NCI-H2081 (cell line): Measurements from ENCODE around the gene HOTAIR.

Experiments
- DNase-seq, 2 experiments: peaks; one replicate each; lab custom pipeline; 2025; lab: John Stamatoyannopoulos, UW

HOTAIR gene

GRCh38 chr12:53961025-53961761 lies 13.6 kb downstream of the HOTAIR start:
- DNase-seq, result no peak

DNA sequence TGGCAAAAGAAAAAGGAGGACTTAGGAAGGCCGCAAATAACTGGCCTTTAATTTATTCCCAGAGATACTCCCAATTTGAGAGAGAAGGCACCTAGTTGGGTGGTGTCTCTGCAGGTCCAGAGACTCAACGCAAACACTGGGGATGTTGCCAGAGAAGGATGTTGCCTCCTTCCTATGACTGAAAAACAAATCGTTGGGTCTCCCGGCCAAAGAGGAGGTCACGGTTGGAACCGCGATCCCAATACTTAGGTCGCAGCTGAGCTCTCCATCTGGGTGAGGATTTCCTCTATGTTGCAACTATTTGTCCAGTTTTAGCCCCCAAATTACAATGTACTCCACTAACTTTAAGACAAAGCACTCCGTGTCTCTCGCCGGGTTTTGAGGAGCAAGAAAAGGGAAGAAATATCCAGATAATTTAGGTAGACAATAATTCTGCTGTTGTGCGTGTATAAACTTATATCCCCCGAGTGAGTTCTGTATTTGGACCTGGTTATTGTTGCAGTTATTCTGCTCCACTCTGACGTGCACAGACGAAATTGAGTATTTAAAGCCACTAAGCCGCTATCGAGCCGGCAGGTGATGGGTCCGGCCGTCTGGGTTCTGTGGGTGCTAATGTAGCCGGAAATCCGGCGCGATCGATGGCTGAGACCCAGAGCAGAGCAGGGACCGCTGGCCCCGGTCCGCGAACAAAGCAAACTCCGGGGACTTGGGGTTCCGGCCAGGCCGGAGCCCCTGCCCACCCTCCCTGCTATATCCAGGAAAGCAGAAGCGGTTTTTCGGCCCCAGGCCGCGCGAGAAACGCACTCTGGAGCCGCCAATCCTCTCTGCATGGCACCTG lies 14.3 kb downstream of the HOTAIR start:
- no peak for DNase-seq

GRCh38 chr12:53959314-53959713 lies 15.4 kb downstream of the HOTAIR start:
- DNase-seq, result no peak

- DNase-seq, result no peak
Observed at GRCh38 chr12:53958128-53958527, 16.6 kb downstream of the HOTAIR start.

DNA sequence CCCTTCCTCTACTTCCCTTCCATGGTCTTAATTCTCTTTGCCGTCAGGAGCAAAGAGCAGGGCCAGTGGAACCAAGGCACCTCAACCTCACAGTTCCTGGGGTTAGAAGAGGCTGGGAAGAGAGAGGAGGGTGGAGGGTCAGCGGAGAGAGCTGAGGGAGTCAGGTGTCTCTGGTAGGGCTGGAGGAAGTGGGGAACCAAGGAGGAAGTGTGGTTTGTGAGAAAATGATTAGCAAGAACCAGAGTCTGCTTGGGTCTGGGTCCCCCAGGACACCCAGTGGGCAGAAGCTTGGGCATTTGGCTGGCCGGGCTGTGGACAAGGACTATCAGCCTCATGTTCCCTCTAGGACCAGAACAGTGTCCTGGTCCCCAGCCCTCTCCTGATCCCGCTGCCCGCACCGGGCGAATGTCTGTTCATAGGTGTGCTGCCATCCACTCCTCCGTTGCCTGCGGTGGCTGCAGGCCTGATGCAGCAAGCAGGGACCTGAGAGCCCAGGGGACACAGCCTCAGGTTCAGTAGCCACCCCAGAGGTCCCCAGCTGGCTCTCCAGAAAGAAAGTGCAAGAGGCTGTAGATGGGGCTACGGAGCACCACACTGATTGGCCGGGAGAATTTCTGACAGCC lies 17.7 kb downstream of the HOTAIR start:
- DNase-seq, result no peak

DNA sequence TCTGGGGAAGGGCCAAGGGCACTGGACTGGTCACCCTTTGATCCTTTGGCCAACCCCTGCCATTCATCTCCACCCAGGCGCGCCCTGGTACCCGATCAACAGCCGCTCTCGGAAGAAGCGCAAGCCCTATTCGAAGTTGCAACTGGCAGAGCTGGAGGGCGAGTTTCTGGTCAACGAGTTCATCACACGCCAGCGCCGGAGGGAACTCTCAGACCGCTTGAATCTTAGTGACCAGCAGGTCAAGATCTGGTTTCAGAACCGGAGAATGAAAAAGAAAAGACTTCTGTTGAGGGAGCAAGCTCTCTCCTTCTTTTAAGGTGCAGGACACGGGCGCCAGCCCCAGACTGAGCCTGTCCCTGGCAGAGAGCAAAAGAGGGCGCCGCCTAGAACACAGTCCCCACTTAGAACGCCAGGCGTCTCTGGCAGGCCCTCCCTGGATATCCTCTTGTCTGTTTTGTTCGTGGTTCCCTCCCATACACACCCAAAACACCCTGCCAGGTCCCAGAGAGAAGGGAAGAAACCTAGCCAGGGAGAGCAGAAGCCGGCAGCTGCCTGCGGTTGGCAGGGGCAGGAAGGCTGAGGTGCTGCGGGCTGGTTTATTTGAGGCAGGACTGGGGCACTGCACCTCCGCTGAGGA lies 18.4 kb downstream of the HOTAIR start:
- no peak for DNase-seq

- DNase-seq, result no peak
Observed at GRCh38 chr12:53955776-53956250, 18.9 kb downstream of the HOTAIR start.

- no peak for DNase-seq
Observed at GRCh38 chr12:53955036-53955775, 19.5 kb downstream of the HOTAIR start.

DNA sequence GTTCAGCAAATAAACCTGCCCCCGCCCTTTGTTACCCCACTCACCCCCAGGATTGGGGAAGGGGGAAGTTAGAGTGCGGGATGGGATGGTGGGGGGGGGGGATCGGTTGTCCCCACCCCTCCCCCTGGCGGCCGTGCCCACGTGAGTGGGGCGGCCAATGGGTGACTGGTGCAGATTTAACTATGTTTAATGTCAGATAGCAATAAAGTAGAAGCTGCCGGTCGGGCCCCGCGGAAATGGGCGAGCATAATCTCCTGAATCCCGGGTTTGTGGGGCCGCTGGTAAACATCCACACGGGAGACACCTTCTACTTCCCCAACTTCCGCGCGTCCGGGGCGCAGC lies 20.1 kb downstream of the HOTAIR start, which contains the start of gene HOXC12:
Gene HOXC12 (plus strand): TSS at position 210 of the 342 bp plus-strand sequence. CDS start 27 bp downstream, at position 237.
- DNase-seq, result no peak

GRCh38 chr12:53953831-53954693 lies 20.7 kb downstream of the HOTAIR start:
- no peak for DNase-seq

DNA sequence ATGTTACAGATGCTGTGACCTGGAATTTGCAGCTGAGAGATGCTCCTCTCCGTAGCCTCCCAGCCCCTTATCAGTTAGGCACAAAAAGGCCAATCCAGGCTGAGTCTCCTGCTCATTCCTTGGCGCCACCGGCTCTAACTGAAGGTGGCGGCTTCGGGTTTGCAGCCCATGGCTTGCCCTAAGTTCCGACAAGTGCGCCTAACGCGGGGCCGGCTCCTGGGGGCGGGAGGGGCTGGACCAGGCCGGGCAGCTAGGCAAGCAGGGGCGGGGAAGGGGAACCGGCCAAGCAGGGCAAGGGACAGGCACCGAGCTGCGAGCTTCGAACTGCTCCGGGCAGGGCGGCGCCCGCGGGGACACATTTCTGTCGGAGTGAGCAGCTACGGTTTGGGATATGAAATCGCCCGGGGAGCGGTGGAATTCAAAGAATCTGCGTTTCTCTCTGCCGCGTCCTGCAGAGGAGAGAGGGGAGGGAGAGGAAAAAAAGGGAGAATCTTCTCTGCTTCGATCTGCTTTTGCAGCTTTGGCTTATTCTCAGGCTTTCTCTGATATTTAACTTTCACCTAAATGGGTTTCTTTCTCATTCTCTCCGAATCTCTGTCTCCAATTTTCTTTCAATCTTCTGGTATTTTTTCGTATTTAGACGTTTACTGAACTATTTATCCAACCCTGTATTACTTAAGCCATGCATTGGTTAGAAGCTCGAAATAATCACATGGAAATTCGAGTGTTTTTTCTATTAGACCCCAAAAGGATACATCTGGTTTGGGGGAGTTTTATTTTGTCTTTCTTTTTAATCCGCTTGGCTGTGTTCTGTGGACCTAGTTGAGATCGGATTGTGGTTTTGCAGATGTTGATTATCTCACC lies 21.7 kb downstream of the HOTAIR start:
- no peak for DNase-seq

DNA sequence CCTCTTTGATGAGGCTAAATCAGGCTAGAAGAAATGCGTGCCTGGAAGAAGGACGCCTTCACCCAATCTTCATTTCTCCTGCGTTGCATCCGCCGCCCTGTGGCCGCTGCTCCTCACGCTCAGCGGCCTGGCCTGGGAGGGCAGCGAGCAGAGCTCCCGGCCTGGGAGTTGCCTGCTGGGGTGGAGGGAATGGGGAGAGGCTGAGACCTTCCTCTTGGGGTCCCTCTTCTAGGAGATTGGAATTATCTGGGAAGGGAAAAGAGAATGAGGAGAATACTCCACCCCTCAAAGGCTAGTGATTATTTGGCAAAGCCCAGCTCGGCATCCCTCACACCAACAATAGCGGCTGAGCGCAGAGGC lies 22.4 kb downstream of the HOTAIR start:
- no peak for DNase-seq

- no peak for DNase-seq
Observed at GRCh38 chr12:53951577-53952334, 23.0 kb downstream of the HOTAIR start.

DNA sequence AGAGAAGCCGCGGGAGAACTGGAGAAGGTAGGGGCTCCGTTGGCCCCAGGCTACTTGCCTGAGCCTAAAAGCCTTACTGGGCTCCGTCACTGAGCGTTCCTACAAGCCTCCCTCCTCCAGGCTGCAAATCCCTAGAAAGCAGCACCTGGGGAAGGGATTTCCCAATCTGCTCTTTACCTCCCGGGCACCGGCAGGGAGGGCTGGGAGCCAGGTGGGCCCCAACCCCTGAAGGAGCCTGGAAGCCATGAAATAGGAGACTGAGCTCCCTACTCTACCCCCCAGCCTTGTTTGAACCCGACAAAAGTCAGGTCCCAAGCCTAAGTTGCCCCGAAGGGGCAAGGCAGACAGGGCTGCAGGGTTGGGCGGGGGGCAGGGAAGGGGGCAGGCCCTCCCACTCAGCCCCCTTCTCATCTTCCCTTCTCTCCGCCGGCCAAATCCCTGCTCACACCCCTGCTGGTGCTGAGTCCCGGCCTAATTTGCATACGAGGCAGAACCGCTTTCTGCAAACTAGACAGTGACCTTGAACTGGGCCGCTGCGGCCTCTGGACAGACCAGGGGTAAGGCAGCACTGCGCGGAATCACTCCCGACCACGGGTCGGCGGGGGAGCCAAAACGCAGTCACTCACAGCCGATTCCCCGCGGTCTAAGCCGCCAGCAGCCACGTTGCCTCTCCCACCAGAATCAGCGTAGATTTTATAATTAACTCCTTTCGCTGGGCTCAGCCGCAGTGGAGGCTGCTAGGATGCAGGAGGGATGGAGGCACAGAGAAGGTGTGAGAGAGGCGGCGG lies 23.8 kb downstream of the HOTAIR start:
- no peak for DNase-seq

DNA sequence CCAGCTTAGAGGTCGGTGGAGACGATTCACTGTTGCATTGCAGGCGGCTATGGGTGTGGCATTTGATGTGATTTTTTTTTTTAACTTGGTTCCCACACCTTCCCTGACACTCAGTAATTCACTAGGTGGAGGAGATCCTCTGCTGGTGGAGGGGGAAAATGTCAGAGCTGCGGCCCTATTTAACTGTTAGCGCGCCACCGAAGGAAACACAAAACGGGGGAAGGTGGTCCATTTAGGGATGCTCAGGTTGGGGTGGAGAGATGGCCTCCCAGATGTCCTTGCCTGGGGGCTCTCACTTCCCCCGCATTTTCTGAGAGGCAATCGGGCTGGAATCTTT lies 24.3 kb downstream of the HOTAIR start:
- no peak for DNase-seq

DNA sequence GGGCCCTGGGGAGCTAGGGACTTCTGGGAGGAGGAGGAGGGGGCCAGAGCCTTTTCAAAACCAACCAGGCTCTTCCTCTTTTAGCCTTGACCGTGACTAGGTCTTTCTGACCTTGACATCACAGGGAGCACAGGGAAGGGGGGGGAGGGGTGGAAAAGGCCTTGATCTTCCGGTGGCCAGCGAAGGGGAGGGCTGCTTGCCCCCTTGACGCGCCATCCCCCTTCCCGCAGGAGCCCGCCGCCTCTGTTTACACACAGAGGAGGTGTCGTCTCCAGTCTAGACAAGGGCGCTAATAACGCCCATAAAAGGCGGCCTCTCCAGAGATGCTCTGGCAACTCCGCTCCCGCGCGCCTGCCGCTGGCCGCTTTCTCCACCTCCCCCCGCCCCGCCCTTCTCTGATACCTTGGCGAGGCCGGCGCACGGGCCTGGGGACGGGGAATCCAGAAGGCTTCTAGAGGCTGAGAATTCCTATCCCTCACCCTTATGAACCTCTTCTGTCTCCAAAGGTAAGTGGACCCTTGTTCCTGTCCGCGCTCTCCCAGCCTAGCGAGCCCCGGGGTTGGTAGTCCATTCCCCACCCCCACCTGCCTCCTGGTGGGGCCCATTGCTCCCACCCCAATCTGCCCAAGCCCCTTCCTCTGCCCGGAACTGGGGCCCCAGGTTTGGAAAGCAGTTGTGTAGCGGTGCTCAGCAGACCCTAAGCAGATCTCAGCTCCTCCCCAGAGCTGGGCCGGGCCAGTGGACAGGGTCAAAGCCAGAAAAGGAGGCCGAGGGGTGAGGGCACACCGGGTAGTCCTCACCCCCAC lies 24.9 kb downstream of the HOTAIR start:
- DNase-seq, result no peak
